GM23338 (cell line): Measurements from ENCODE around the gene REX1BD. TPM values are rescaled to one million over a fixed set of nuclear protein-coding genes. Genes with fewer than 3 reads are reported as not detected.
"Not testable (repeated sequence)": the region's sequence is repeated elsewhere in the genome, so short reads cannot be mapped to it uniquely, and the experiment has no call there.

Experiments used
- ATAC-seq: fragments of 200-7000 bp; cut with Tn5 transposase; 3 replicates; pipeline ENCODE4 v1.9.1; 2020
- DNase-seq: peaks from one replicate; pipeline ENCODE4 v3.0.0-alpha.2; 2015; ENCODE audit warnings: low spot score
- H2AFZ ChIP-seq: fragments of 200-600 bp; sonication (generic); 2 replicates; pipeline ENCODE4 v1.8.0; 2016; ENCODE audit warnings: antibody characterized with exemption, mild to moderate bottlenecking, moderate library complexity
- H3F3A ChIP-seq: fragments of 200-600 bp; sonication (generic); replicated peaks from 2 replicates; pipeline ENCODE4 v1.8.0; 2017; ENCODE audit warnings: antibody characterized with exemption, mixed run types, low read depth
- H3K27ac ChIP-seq: fragments of 200-600 bp; sonication (generic); 2 replicates; pipeline ENCODE4 v1.6.1; 2016; ENCODE audit warnings: low read depth
- H3K27me3 ChIP-seq: fragments of 200-600 bp; sonication (generic); 2 replicates; pipeline ENCODE4 v1.8.0; 2016; ENCODE audit warnings: mild to moderate bottlenecking, mixed run types, moderate library complexity; ENCODE audit not compliant: insufficient read depth
- H3K36me3 ChIP-seq: fragments of 200-600 bp; sonication (generic); 2 replicates; pipeline ENCODE4 v1.8.0; 2016; ENCODE audit warnings: mild to moderate bottlenecking; ENCODE audit not compliant: insufficient read depth
- H3K4me1 ChIP-seq: fragments of 200-600 bp; sonication (generic); 2 replicates; pipeline ENCODE4 v1.8.0; 2016; ENCODE audit warnings: mild to moderate bottlenecking, moderate library complexity; ENCODE audit not compliant: insufficient read depth
- H3K4me2 ChIP-seq: fragments of 200-600 bp; sonication (generic); 2 replicates; pipeline ENCODE4 v1.7.1; 2017; ENCODE audit warnings: mixed run types
- H3K4me3 ChIP-seq: fragments of 200-600 bp; sonication (generic); 2 replicates; pipeline ENCODE4 v1.6.1; 2016; ENCODE audit warnings: mixed run types
- H3K79me2 ChIP-seq: fragments of 200-600 bp; sonication (generic); replicated peaks from 2 replicates; pipeline ENCODE4 v1.8.0; 2017; ENCODE audit warnings: mild to moderate bottlenecking; ENCODE audit not compliant: insufficient read depth
- H3K9me2 ChIP-seq: fragments of 200-600 bp; sonication (generic); 2 replicates; pipeline ENCODE4 v1.8.0; 2017; ENCODE audit not compliant: insufficient read depth
- H4K20me1 ChIP-seq: fragments of 200-600 bp; sonication (generic); replicated peaks from 2 replicates; pipeline ENCODE4 v1.8.0; 2017; ENCODE audit warnings: mild to moderate bottlenecking; ENCODE audit not compliant: insufficient read depth
- H3K27ac Mint-ChIP-seq: 2 replicates; pipeline ENCODE4 v1.8.0; 2020; ENCODE audit warnings: inconsistent platforms, mild to moderate bottlenecking, moderate library complexity, mixed read lengths
- H3K27me3 Mint-ChIP-seq: 3 replicates; pipeline ENCODE4 v1.8.0; 2022; ENCODE audit warnings: low read depth, mild to moderate bottlenecking, moderate library complexity, mixed read lengths, inconsistent platforms; ENCODE audit not compliant: insufficient read depth, poor library complexity
- H3K36me3 Mint-ChIP-seq: 3 replicates; pipeline ENCODE4 v1.8.0; 2021; ENCODE audit warnings: low read depth, mild to moderate bottlenecking, inconsistent platforms, moderate library complexity, mixed read lengths
- H3K4me1 Mint-ChIP-seq: 3 replicates; pipeline ENCODE4 v1.8.0; 2020; ENCODE audit warnings: mild to moderate bottlenecking, inconsistent platforms, mixed read lengths
- H3K4me3 Mint-ChIP-seq: 3 replicates; pipeline ENCODE4 v1.8.0; 2021; ENCODE audit warnings: moderate library complexity, mild to moderate bottlenecking, inconsistent platforms, mixed read lengths
- H3K9me3 Mint-ChIP-seq: 3 replicates; pipeline ENCODE4 v1.8.0; 2020; ENCODE audit warnings: moderate library complexity, mild to moderate bottlenecking, inconsistent platforms, mixed read lengths
- CREB1 ChIP-seq: fragments of 250-450 bp; sonication (Bioruptor Pico); IDR thresholded peaks from 2 replicates; pipeline ENCODE4 v1.5.0; 2020; ENCODE audit warnings: low read depth, mild to moderate bottlenecking, moderate library complexity
- JUNB ChIP-seq: IDR thresholded peaks from one replicate; pipeline ENCODE4 v1.6.1; 2016; ENCODE audit warnings: antibody characterized with exemption; ENCODE audit not compliant: unreplicated experiment
- NANOG ChIP-seq: IDR thresholded peaks from 2 replicates; pipeline ENCODE4 v1.6.1; 2016; ENCODE audit warnings: antibody characterized with exemption, borderline replicate concordance
- STAT1 ChIP-seq: IDR thresholded peaks from one replicate; pipeline ENCODE4 v1.6.1; 2016; ENCODE audit warnings: antibody characterized with exemption; ENCODE audit not compliant: unreplicated experiment
- ZNF331 ChIP-seq: fragments of 250-450 bp; sonication (Bioruptor Pico); IDR thresholded peaks from 2 replicates; pipeline ENCODE4 v1.5.0; 2020; ENCODE audit warnings: low read depth, mild to moderate bottlenecking, moderate library complexity
- polyA plus RNA-seq: library from polyadenylated mRNA; unstranded; fragments of >200 nt; fragmentation: Nextera tagmentation; extraction: Ambion mirVana; gene quantifications from 2 replicates; pipeline ENCODE4 v1.2.1, GENCODE V29; 2016
- total RNA-seq: library from RNA; depleted of rRNA; stranded (reverse); fragments of >200 nt; shearing (Covaris generic); gene quantifications from 2 replicates; pipeline ENCODE4 v1.2.3, GENCODE V29; 2014
- TF ChIP-seq, protein P1 (sequence below): fragments of 250-450 bp; sonication (Bioruptor Pico); IDR thresholded peaks from 2 replicates; pipeline ENCODE4 v1.5.0; 2020; ENCODE audit warnings: mild to moderate bottlenecking, moderate library complexity
- TF ChIP-seq, protein P2 (sequence below): IDR thresholded peaks from one replicate; pipeline ENCODE4 v1.6.1; 2018; ENCODE audit warnings: antibody characterized with exemption; ENCODE audit not compliant: unreplicated experiment

Gene REX1BD
- total and polyA plus RNA-seq, 2 experiments from 2014 or later, result 124 to 138 TPM

DNA sequence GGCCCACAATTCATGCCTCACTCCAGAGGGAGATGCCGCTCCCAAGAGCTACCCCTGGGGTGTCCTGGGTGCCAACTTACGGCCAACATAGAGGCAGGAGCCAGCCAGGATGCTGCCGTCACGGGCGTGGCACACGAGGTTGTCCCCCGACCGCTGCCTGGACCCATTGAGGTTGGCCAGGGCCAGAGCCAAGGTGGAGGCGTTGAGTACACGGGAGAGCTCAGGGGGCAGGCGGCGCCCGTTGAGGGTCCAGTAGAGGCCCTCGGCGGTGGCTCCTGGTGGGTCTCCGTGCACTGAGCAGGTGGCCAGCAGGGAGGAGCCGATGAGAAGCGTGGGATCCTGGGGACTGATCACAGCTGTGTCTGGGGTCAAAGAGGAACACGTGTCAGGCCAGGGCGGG is 10.9 kb downstream of the REX1BD start:
- peaks cover 48% of the 10 kb centered on the region for H3K4me1 ChIP-seq
- peaks cover 30% of the 10 kb centered on the region for H3F3A ChIP-seq
- ATAC-seq, result no peak
- no peak overlapping the region for H3K4me3 ChIP-seq
- Mint-ChIP-seq H3K27me3 (peaks cover 70% of the 10 kb centered on the region), H3K4me3 (no peak overlapping the region), H3K4me1 (peaks cover 38% of the 10 kb centered on the region), H3K27ac (no peak overlapping the region), H3K36me3 (no peaks in the 10 kb centered on the region), H3K9me3 (no peaks in the 10 kb centered on the region)
- H3K79me2 ChIP-seq, result no peaks in the 10 kb centered on the region
- H3K4me2 ChIP-seq, result no peak overlapping the region
- peaks cover 56% of the 10 kb centered on the region for H3K27me3 ChIP-seq
- no peaks in the 10 kb centered on the region for H3K9me2 ChIP-seq
- TF ChIP-seq CREB1 (no peak), JUNB (no peak), NANOG (no peak)
- no peak overlapping the region for H3K27ac ChIP-seq
- H3K36me3 ChIP-seq, result no peaks in the 10 kb centered on the region
- DNase-seq, result no peak
- no peak overlapping the region for H2AFZ ChIP-seq
- 0 out of 2 replicates have a peak, but pooled peaks cover 7% of the 10 kb centered on the region for H4K20me1 ChIP-seq

DNA sequence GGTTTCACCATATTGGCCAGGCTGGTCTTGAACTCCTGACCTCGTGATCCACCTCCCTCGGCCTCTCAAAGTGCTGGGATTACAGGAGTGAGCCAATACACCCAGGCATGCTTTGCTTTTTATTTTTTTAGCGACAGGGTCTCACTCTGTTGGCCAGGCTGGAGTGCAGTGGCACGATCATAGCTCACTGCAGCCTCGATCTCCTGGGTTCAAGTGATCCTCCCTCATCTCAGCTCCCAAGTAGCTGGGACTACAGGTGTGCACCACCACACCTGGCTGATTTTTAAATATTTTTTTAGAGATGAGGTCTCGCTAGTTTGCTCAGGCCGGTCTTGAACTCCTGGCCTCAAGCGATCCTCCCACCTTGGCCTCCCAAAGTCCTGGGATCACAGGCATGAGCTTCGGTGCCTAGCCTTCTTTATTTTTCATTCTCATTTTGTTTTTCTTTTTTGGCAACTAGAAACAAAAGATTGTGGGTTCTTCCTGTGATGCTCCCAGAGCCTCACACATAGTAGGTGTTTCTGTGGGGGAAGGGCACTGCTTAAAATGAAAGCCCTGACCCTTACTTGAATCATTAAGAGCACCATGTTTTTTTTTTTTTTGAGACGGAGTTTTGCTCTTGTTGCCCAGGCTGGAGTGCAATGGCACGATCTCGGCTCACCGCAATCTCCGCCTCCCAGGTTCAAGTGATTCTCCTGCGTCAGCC is 12.2 kb downstream of the REX1BD start:
- not testable (repeated sequence) for H2AFZ ChIP-seq
- H3K4me1 ChIP-seq, result peaks cover 40% of the 10 kb centered on the region

DNA sequence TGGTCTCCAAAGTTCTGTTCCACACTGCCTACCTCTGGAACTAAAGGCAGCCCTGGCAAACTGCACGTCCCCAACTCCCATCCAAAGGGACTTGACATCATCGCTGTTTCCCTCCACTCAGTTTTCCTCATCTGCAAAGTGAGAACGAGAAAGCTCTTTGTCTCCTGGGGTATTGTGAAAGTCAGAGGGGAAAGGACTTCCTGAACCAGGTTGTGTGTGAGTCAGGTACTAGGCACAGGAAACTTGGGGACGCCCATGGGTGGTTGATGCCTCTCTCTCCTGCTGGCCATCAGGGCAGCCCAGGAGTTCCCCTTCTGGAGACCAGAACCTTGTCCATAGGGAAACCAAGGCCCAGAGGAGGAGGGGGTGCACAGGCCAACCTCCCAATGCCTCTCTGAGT is 13.3 kb downstream of the REX1BD start:
- no peaks in the 10 kb centered on the region for H3K36me3 ChIP-seq
- H3K79me2 ChIP-seq, result no peaks in the 10 kb centered on the region
- H2AFZ ChIP-seq, result no peak overlapping the region
- no peak for DNase-seq
- no peak overlapping the region for H3K4me3 ChIP-seq
- ATAC-seq, result no peak
- no peaks in the 10 kb centered on the region for H3K9me2 ChIP-seq
- H3K27me3 ChIP-seq, result peaks cover 64% of the 10 kb centered on the region
- no peak overlapping the region for H3K27ac ChIP-seq
- Mint-ChIP-seq H3K27ac (no peak overlapping the region), H3K36me3 (peaks cover 2% of the 10 kb centered on the region; the same call in 1 of the 3 replicates), H3K4me3 (no peak overlapping the region), H3K9me3 (no peaks in the 10 kb centered on the region; the same call in 2 of the 3 replicates), H3K27me3 (peaks cover 66% of the 10 kb centered on the region), H3K4me1 (peaks cover 30% of the 10 kb centered on the region)
- peaks cover 15% of the 10 kb centered on the region for H3F3A ChIP-seq
- H4K20me1 ChIP-seq, result 0 out of 2 replicates have a peak, but pooled peaks cover 7% of the 10 kb centered on the region
- H3K4me1 ChIP-seq, result peaks cover 31% of the 10 kb centered on the region
- no peak overlapping the region for H3K4me2 ChIP-seq
- TF ChIP-seq STAT1, result no peak
- TF ChIP-seq, protein P1, sequence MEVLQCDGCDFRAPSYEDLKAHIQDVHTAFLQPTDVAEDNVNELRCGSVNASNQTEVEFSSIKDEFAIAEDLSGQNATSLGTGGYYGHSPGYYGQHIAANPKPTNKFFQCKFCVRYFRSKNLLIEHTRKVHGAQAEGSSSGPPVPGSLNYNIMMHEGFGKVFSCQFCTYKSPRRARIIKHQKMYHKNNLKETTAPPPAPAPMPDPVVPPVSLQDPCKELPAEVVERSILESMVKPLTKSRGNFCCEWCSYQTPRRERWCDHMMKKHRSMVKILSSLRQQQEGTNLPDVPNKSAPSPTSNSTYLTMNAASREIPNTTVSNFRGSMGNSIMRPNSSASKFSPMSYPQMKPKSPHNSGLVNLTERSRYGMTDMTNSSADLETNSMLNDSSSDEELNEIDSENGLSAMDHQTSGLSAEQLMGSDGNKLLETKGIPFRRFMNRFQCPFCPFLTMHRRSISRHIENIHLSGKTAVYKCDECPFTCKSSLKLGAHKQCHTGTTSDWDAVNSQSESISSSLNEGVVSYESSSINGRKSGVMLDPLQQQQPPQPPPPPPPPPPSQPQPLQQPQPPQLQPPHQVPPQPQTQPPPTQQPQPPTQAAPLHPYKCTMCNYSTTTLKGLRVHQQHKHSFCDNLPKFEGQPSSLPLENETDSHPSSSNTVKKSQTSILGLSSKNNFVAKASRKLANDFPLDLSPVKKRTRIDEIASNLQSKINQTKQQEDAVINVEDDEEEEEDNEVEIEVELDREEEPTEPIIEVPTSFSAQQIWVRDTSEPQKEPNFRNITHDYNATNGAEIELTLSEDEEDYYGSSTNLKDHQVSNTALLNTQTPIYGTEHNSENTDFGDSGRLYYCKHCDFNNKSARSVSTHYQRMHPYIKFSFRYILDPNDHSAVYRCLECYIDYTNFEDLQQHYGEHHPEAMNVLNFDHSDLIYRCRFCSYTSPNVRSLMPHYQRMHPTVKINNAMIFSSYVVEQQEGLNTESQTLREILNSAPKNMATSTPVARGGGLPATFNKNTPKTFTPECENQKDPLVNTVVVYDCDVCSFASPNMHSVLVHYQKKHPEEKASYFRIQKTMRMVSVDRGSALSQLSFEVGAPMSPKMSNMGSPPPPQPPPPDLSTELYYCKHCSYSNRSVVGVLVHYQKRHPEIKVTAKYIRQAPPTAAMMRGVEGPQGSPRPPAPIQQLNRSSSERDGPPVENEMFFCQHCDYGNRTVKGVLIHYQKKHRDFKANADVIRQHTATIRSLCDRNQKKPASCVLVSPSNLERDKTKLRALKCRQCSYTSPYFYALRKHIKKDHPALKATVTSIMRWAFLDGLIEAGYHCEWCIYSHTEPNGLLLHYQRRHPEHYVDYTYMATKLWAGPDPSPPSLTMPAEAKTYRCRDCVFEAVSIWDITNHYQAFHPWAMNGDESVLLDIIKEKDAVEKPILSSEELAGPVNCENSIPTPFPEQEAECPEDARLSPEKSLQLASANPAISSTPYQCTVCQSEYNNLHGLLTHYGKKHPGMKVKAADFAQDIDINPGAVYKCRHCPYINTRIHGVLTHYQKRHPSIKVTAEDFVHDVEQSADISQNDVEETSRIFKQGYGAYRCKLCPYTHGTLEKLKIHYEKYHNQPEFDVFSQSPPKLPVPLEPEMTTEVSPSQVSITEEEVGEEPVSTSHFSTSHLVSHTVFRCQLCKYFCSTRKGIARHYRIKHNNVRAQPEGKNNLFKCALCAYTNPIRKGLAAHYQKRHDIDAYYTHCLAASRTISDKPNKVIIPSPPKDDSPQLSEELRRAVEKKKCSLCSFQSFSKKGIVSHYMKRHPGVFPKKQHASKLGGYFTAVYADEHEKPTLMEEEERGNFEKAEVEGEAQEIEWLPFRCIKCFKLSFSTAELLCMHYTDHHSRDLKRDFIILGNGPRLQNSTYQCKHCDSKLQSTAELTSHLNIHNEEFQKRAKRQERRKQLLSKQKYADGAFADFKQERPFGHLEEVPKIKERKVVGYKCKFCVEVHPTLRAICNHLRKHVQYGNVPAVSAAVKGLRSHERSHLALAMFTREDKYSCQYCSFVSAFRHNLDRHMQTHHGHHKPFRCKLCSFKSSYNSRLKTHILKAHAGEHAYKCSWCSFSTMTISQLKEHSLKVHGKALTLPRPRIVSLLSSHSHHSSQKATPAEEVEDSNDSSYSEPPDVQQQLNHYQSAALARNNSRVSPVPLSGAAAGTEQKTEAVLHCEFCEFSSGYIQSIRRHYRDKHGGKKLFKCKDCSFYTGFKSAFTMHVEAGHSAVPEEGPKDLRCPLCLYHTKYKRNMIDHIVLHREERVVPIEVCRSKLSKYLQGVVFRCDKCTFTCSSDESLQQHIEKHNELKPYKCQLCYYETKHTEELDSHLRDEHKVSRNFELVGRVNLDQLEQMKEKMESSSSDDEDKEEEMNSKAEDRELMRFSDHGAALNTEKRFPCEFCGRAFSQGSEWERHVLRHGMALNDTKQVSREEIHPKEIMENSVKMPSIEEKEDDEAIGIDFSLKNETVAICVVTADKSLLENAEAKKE, result no peak
- TF ChIP-seq, protein P2, sequence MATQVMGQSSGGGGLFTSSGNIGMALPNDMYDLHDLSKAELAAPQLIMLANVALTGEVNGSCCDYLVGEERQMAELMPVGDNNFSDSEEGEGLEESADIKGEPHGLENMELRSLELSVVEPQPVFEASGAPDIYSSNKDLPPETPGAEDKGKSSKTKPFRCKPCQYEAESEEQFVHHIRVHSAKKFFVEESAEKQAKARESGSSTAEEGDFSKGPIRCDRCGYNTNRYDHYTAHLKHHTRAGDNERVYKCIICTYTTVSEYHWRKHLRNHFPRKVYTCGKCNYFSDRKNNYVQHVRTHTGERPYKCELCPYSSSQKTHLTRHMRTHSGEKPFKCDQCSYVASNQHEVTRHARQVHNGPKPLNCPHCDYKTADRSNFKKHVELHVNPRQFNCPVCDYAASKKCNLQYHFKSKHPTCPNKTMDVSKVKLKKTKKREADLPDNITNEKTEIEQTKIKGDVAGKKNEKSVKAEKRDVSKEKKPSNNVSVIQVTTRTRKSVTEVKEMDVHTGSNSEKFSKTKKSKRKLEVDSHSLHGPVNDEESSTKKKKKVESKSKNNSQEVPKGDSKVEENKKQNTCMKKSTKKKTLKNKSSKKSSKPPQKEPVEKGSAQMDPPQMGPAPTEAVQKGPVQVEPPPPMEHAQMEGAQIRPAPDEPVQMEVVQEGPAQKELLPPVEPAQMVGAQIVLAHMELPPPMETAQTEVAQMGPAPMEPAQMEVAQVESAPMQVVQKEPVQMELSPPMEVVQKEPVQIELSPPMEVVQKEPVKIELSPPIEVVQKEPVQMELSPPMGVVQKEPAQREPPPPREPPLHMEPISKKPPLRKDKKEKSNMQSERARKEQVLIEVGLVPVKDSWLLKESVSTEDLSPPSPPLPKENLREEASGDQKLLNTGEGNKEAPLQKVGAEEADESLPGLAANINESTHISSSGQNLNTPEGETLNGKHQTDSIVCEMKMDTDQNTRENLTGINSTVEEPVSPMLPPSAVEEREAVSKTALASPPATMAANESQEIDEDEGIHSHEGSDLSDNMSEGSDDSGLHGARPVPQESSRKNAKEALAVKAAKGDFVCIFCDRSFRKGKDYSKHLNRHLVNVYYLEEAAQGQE, result no peak
- no peak for TF ChIP-seq ZNF331 (CRISPR knock-in tag)

More for the DNA sequence above, 12.2 kb downstream of the REX1BD start:
- not testable (repeated sequence) for H3K27ac Mint-ChIP-seq, H3K9me2 ChIP-seq, H3K36me3 Mint-ChIP-seq, H3K4me3 ChIP-seq, ATAC-seq, H3K4me3 Mint-ChIP-seq, H3K79me2 ChIP-seq, H3K36me3 ChIP-seq, H3K4me2 ChIP-seq, H3K9me3 Mint-ChIP-seq, DNase-seq, H4K20me1 ChIP-seq, H3K27ac ChIP-seq
- Mint-ChIP-seq H3K27me3 (peaks cover 73% of the 10 kb centered on the region), H3K4me1 (peaks cover 38% of the 10 kb centered on the region)
- Histone ChIP-seq H3F3A (peaks cover 23% of the 10 kb centered on the region), H3K27me3 (peaks cover 63% of the 10 kb centered on the region)
